ENCODE measurements around the gene AGK. TPM values are rescaled to one million over a fixed set of nuclear protein-coding genes. Genes with fewer than 3 reads are reported as not detected.

AGK gene
- total and polyA plus RNA-seq, 2 experiments from 2014 or later, result 21.9 to 37.9 TPM

DNA sequence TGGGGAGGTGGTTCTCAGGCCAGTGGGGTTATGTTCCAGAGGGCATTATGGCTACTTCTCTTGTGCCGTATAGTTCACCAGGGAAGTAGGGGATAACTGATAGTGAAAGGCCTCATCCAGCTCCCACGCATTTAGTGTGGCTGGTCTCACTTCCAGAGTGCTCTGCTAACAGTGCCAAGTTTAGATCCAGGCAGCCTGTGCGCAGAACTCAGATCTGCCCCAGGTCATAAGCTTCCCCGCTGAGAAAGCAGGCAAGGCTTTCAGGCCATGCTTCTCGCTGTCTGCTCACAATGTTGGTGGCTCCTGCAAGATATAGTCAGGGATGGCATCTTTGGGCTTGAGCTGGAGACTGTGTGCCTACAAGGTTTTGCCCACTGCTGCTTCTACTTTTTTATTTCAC lies 11.3 kb downstream of the AGK start (continued):
- TF ChIP-seq, protein P1, sequence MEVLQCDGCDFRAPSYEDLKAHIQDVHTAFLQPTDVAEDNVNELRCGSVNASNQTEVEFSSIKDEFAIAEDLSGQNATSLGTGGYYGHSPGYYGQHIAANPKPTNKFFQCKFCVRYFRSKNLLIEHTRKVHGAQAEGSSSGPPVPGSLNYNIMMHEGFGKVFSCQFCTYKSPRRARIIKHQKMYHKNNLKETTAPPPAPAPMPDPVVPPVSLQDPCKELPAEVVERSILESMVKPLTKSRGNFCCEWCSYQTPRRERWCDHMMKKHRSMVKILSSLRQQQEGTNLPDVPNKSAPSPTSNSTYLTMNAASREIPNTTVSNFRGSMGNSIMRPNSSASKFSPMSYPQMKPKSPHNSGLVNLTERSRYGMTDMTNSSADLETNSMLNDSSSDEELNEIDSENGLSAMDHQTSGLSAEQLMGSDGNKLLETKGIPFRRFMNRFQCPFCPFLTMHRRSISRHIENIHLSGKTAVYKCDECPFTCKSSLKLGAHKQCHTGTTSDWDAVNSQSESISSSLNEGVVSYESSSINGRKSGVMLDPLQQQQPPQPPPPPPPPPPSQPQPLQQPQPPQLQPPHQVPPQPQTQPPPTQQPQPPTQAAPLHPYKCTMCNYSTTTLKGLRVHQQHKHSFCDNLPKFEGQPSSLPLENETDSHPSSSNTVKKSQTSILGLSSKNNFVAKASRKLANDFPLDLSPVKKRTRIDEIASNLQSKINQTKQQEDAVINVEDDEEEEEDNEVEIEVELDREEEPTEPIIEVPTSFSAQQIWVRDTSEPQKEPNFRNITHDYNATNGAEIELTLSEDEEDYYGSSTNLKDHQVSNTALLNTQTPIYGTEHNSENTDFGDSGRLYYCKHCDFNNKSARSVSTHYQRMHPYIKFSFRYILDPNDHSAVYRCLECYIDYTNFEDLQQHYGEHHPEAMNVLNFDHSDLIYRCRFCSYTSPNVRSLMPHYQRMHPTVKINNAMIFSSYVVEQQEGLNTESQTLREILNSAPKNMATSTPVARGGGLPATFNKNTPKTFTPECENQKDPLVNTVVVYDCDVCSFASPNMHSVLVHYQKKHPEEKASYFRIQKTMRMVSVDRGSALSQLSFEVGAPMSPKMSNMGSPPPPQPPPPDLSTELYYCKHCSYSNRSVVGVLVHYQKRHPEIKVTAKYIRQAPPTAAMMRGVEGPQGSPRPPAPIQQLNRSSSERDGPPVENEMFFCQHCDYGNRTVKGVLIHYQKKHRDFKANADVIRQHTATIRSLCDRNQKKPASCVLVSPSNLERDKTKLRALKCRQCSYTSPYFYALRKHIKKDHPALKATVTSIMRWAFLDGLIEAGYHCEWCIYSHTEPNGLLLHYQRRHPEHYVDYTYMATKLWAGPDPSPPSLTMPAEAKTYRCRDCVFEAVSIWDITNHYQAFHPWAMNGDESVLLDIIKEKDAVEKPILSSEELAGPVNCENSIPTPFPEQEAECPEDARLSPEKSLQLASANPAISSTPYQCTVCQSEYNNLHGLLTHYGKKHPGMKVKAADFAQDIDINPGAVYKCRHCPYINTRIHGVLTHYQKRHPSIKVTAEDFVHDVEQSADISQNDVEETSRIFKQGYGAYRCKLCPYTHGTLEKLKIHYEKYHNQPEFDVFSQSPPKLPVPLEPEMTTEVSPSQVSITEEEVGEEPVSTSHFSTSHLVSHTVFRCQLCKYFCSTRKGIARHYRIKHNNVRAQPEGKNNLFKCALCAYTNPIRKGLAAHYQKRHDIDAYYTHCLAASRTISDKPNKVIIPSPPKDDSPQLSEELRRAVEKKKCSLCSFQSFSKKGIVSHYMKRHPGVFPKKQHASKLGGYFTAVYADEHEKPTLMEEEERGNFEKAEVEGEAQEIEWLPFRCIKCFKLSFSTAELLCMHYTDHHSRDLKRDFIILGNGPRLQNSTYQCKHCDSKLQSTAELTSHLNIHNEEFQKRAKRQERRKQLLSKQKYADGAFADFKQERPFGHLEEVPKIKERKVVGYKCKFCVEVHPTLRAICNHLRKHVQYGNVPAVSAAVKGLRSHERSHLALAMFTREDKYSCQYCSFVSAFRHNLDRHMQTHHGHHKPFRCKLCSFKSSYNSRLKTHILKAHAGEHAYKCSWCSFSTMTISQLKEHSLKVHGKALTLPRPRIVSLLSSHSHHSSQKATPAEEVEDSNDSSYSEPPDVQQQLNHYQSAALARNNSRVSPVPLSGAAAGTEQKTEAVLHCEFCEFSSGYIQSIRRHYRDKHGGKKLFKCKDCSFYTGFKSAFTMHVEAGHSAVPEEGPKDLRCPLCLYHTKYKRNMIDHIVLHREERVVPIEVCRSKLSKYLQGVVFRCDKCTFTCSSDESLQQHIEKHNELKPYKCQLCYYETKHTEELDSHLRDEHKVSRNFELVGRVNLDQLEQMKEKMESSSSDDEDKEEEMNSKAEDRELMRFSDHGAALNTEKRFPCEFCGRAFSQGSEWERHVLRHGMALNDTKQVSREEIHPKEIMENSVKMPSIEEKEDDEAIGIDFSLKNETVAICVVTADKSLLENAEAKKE (CRISPR knock-in tag; IDR thresholded peaks at IDR 0.05), result no peak
- no peak for TF ChIP-seq NANOG (IDR thresholded peaks at IDR 0.05; ENCODE audit: borderline replicate concordance)
- no peak for TF ChIP-seq CREB1 (CRISPR knock-in tag; IDR thresholded peaks at IDR 0.05; ENCODE audit: low read depth)
- no peak for TF ChIP-seq EZH2phosphoT487 (IDR thresholded peaks at IDR 0.05; ENCODE audit: unreplicated experiment)
- no peak for TF ChIP-seq JUNB (IDR thresholded peaks at IDR 0.05; ENCODE audit: unreplicated experiment)
- TF ChIP-seq, protein P2, sequence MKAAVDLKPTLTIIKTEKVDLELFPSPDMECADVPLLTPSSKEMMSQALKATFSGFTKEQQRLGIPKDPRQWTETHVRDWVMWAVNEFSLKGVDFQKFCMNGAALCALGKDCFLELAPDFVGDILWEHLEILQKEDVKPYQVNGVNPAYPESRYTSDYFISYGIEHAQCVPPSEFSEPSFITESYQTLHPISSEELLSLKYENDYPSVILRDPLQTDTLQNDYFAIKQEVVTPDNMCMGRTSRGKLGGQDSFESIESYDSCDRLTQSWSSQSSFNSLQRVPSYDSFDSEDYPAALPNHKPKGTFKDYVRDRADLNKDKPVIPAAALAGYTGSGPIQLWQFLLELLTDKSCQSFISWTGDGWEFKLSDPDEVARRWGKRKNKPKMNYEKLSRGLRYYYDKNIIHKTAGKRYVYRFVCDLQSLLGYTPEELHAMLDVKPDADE (IDR thresholded peaks at IDR 0.05), result no peak
- no peak for TF ChIP-seq ZNF331 (CRISPR knock-in tag; IDR thresholded peaks at IDR 0.05; ENCODE audit: low read depth)
- TF ChIP-seq EZH2 (IDR thresholded peaks at IDR 0.05; ENCODE audit: low read depth, unreplicated experiment), result no peak
- no peak for TF ChIP-seq POLR2AphosphoS5 (IDR thresholded peaks at IDR 0.05; ENCODE audit: low read depth)
- TF ChIP-seq, protein P3, sequence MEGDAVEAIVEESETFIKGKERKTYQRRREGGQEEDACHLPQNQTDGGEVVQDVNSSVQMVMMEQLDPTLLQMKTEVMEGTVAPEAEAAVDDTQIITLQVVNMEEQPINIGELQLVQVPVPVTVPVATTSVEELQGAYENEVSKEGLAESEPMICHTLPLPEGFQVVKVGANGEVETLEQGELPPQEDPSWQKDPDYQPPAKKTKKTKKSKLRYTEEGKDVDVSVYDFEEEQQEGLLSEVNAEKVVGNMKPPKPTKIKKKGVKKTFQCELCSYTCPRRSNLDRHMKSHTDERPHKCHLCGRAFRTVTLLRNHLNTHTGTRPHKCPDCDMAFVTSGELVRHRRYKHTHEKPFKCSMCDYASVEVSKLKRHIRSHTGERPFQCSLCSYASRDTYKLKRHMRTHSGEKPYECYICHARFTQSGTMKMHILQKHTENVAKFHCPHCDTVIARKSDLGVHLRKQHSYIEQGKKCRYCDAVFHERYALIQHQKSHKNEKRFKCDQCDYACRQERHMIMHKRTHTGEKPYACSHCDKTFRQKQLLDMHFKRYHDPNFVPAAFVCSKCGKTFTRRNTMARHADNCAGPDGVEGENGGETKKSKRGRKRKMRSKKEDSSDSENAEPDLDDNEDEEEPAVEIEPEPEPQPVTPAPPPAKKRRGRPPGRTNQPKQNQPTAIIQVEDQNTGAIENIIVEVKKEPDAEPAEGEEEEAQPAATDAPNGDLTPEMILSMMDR (conservative IDR thresholded peaks at IDR 0.05; ENCODE audit: low read depth in 2 of 2), result no peak
